ENCODE measurements around the gene PLLP.

Gene PLLP

GRCh38 chr16:57271063-57271345, 13.5 kb downstream of the PLLP start:
- no peak for DNase-seq

- no peak for DNase-seq
Measured at GRCh38 chr16:57270221-57271062, 14.0 kb downstream of the PLLP start.

GRCh38 chr16:57268804-57269800, 15.4 kb downstream of the PLLP start:
- DNase-seq = peak; percentile 24

- DNase-seq = peak; percentile 17
Measured at GRCh38 chr16:57267343-57267742, 17.1 kb downstream of the PLLP start.

GRCh38 chr16:57266531-57267260, 17.8 kb downstream of the PLLP start:
- peak; percentile 78 for DNase-seq

GRCh38 chr16:57265850-57266530, 18.5 kb downstream of the PLLP start:
- no peak for DNase-seq

- DNase-seq = peak; percentile 49
Measured at GRCh38 chr16:57264950-57265371, 19.5 kb downstream of the PLLP start.

GRCh38 chr16:57264381-57264780, 20.1 kb downstream of the PLLP start:
- no peak for DNase-seq

GRCh38 chr16:57263541-57264351, 20.7 kb downstream of the PLLP start:
- no peak for DNase-seq

GRCh38 chr16:57262841-57263540, 21.5 kb downstream of the PLLP start:
- DNase-seq = no peak

- no peak for DNase-seq
Measured at GRCh38 chr16:57261806-57262205, 22.7 kb downstream of the PLLP start.

- DNase-seq = peak; percentile 79
Measured at GRCh38 chr16:57260294-57260929, 24.1 kb downstream of the PLLP start.

GRCh38 chr16:57258910-57259475, 25.5 kb downstream of the PLLP start:
- DNase-seq = no peak

- DNase-seq = no peak
Measured at GRCh38 chr16:57258226-57258909, 26.1 kb downstream of the PLLP start.

- no peak for DNase-seq
Measured at GRCh38 chr16:57257455-57258070, 26.9 kb downstream of the PLLP start.

- DNase-seq = no peak
Measured at GRCh38 chr16:57256601-57257395, 27.7 kb downstream of the PLLP start.

GRCh38 chr16:57255686-57256415, 28.6 kb downstream of the PLLP start:
- DNase-seq = no peak

All from CD4-positive, alpha-beta T cell treated with Interleukin-6 for 4 hours (primary cell).